ENCODE measurements around the gene E2F1. TPM values are rescaled to one million over a fixed set of nuclear protein-coding genes. Genes with fewer than 3 reads are reported as not detected.

The E2F1 gene
- total and polyA plus RNA-seq, 7 experiments from 2014 or later: 0.46 to 61.6 (median 1.5) TPM; not detected in 1

GRCh38 chr20:33629979-33630378 lies 56.2 kb downstream of the E2F1 start:
- ChIA-PET CTCF (interaction anchor here (1.1 kb wide), 1 partner anchor 38 kb away, joined by 3 read pairs; no protein-coding TSS in a partner anchor), POLR2A (no interaction called here)
- no peaks in the 10 kb centered on the region for H3K27me3 Mint-ChIP-seq
- peaks cover 7 to 61% (median 41%) of the 10 kb centered on the region in 5 donors for H3K36me3 Mint-ChIP-seq
- intact Hi-C loops (cut with micrococcal nuclease): no loop called here
- Histone ChIP-seq H3K36me3 (ENCODE audit: control insufficient read depth in 2 of 3, insufficient read depth in 3 of 3, low read length in 3 of 3) (peaks cover 8 to 78% (median 10%) of the 10 kb centered on the region in 3 experiments), H3K4me1 (ENCODE audit: control insufficient read depth in 2 of 2, insufficient read depth in 2 of 2, low read length in 2 of 2) (peaks cover 0 to 13% of the 10 kb centered on the region in 2 donors), H3K27ac (ENCODE audit: low read depth, low read length) (no peak overlapping the region), H3K9me3 (ENCODE audit: control insufficient read depth in 2 of 3, low read length in 3 of 3) (no peaks in the 10 kb centered on the region), H3K4me3 (ENCODE audit: low read length) (no peak overlapping the region), H3K27me3 (ENCODE audit: control insufficient read depth in 2 of 2, insufficient read depth in 2 of 2, low read length in 2 of 2) (no peaks in the 10 kb centered on the region)
- peaks cover 0 to 2% (median 0%) of the 10 kb centered on the region in 11 donors for H3K9me3 Mint-ChIP-seq
- no peak overlapping the region for H3K4me3 Mint-ChIP-seq
- H3K4me1 Mint-ChIP-seq: peaks cover 0 to 10% (median 7%) of the 10 kb centered on the region in 7 donors
- H3K27ac Mint-ChIP-seq: peak overlapping the region in 1 of 9 donors; percentile 25
- ATAC-seq (no peak), DNase-seq (no peak)

- no peak overlapping the region for H3K4me3 ChIP-seq (ENCODE audit: low read length)
- POLR2A ChIA-PET: no interaction called here
- H3K27me3 ChIP-seq (ENCODE audit: control insufficient read depth in 2 of 2, insufficient read depth in 2 of 2, low read length in 2 of 2): no peaks in the 10 kb centered on the region
- peaks cover 8 to 76% (median 10%) of the 10 kb centered on the region in 3 experiments for H3K36me3 ChIP-seq (ENCODE audit: control insufficient read depth in 2 of 3, insufficient read depth in 3 of 3, low read length in 3 of 3)
- Mint-ChIP-seq H3K27me3 (no peaks in the 10 kb centered on the region), H3K9me3 (peaks cover 0 to 2% (median 0%) of the 10 kb centered on the region in 11 donors), H3K4me3 (no peak overlapping the region), H3K4me1 (peaks cover 3 to 14% (median 10%) of the 10 kb centered on the region in 7 donors), H3K36me3 (peaks cover 7 to 65% (median 44%) of the 10 kb centered on the region in 5 donors), H3K27ac (peak overlapping the region in 3 of 9 donors; percentile 14 to 36 (median 25))
- peaks cover 3 to 18% of the 10 kb centered on the region in 2 donors for H3K4me1 ChIP-seq (ENCODE audit: control insufficient read depth in 2 of 2, insufficient read depth in 2 of 2, low read length in 2 of 2)
- no peaks in the 10 kb centered on the region for H3K9me3 ChIP-seq (ENCODE audit: control insufficient read depth in 2 of 3, low read length in 3 of 3)
- intact Hi-C loops (cut with micrococcal nuclease): no loop called here
- DNase-seq (no peak), ATAC-seq (no peak)
- no peak overlapping the region for H3K27ac ChIP-seq (ENCODE audit: low read depth, low read length)
- CTCF ChIA-PET: interaction anchor here (1.1 kb wide), 1 partner anchor 39 kb away, joined by 3 read pairs; no protein-coding TSS in a partner anchor
Measured at GRCh38 chr20:33629533-33629932, 56.7 kb downstream of the E2F1 start.

GRCh38 chr20:33627577-33628216 lies 58.5 kb downstream of the E2F1 start:
- Mint-ChIP-seq H3K27me3 (no peaks in the 10 kb centered on the region), H3K4me3 (no peak overlapping the region), H3K4me1 (peaks cover 7 to 18% (median 13%) of the 10 kb centered on the region in 7 donors), H3K9me3 (peaks cover 0 to 2% (median 0%) of the 10 kb centered on the region in 11 donors), H3K27ac (no peak overlapping the region), H3K36me3 (peaks cover 7 to 76% (median 44%) of the 10 kb centered on the region in 5 donors)
- DNase-seq: no peak
- Histone ChIP-seq H3K27me3 (ENCODE audit: control insufficient read depth in 2 of 2, insufficient read depth in 2 of 2, low read length in 2 of 2) (no peaks in the 10 kb centered on the region), H3K4me3 (ENCODE audit: low read length) (no peak overlapping the region), H3K36me3 (ENCODE audit: control insufficient read depth in 2 of 3, insufficient read depth in 3 of 3, low read length in 3 of 3) (peaks cover 8 to 79% (median 14%) of the 10 kb centered on the region in 3 experiments), H3K27ac (ENCODE audit: low read depth, low read length) (no peak overlapping the region), H3K9me3 (ENCODE audit: control insufficient read depth in 2 of 3, low read length in 3 of 3) (no peaks in the 10 kb centered on the region), H3K4me1 (ENCODE audit: control insufficient read depth in 2 of 2, insufficient read depth in 2 of 2, low read length in 2 of 2) (peaks cover 7 to 26% of the 10 kb centered on the region in 2 donors)
- POLR2A ChIA-PET: interaction anchor here (0.7 kb wide), 1 partner anchor 838 kb away, joined by 3 read pairs; no protein-coding TSS in a partner anchor
- ATAC-seq: no peak
- intact Hi-C loops (cut with micrococcal nuclease): no loop called here
- CTCF ChIA-PET: no interaction called here

- no peak overlapping the region for H3K4me3 Mint-ChIP-seq
- Histone ChIP-seq H3K4me1 (ENCODE audit: control insufficient read depth in 2 of 2, insufficient read depth in 2 of 2, low read length in 2 of 2) (peaks cover 7 to 26% of the 10 kb centered on the region in 2 donors), H3K27ac (ENCODE audit: low read depth, low read length) (no peak overlapping the region), H3K27me3 (ENCODE audit: control insufficient read depth in 2 of 2, insufficient read depth in 2 of 2, low read length in 2 of 2) (no peaks in the 10 kb centered on the region), H3K4me3 (ENCODE audit: low read length) (no peak overlapping the region), H3K36me3 (ENCODE audit: control insufficient read depth in 2 of 3, insufficient read depth in 3 of 3, low read length in 3 of 3) (peaks cover 8 to 73% (median 14%) of the 10 kb centered on the region in 3 experiments), H3K9me3 (ENCODE audit: control insufficient read depth in 2 of 3, low read length in 3 of 3) (no peaks in the 10 kb centered on the region)
- no peaks in the 10 kb centered on the region for H3K27me3 Mint-ChIP-seq
- H3K36me3 Mint-ChIP-seq: peaks cover 7 to 75% (median 44%) of the 10 kb centered on the region in 5 donors
- no peak for ATAC-seq
- H3K9me3 Mint-ChIP-seq: peaks cover 0 to 2% (median 0%) of the 10 kb centered on the region in 11 donors
- no peak overlapping the region for H3K27ac Mint-ChIP-seq
- CTCF ChIA-PET: no interaction called here
- intact Hi-C loops (cut with micrococcal nuclease): no loop called here
- POLR2A ChIA-PET: no interaction called here
- H3K4me1 Mint-ChIP-seq: peaks cover 7 to 20% (median 13%) of the 10 kb centered on the region in 7 donors
- DNase-seq: no peak
Measured at GRCh38 chr20:33626190-33626589, 60.0 kb downstream of the E2F1 start.

Other genes starting within 250 kb of the E2F1 start
- gene SNTA1, start 242.6 kb downstream of the E2F1 start, total RNA-seq: 1 to 10 TPM; 2.0 to 3.2 (median 2.9) TPM
- gene SNTA1, start 242.6 kb downstream of the E2F1 start, polyA plus RNA-seq: 1 to 10 TPM; 4.3 to 7.2 TPM
- gene CBFA2T2, start 196.3 kb downstream of the E2F1 start, total RNA-seq: 10 to 100 TPM; 24.6 to 37.8 (median 27.2) TPM
- gene CBFA2T2, start 196.3 kb downstream of the E2F1 start, polyA plus RNA-seq: 10 to 100 TPM; 13.5 to 21.6 TPM
- gene C20orf144, start 24.1 kb downstream of the E2F1 start, total RNA-seq: under 1 TPM in 4 of 5 experiments, not detected in 1; 0.17 to 0.79 (median 0.30) TPM
- under 1 TPM in 1 of 2 donors, not detected in 1; 0.20 TPM for gene C20orf144, start 24.1 kb downstream of the E2F1 start, polyA plus RNA-seq
- gene ACTL10, start 19.4 kb downstream of the E2F1 start, total RNA-seq: 1 to 10 TPM in 4 of 5 experiments, under 1 TPM in 1; 0.66 to 4.9 (median 3.2) TPM
- 1 to 10 TPM; 2.0 to 4.4 TPM for gene ACTL10, start 19.4 kb downstream of the E2F1 start, polyA plus RNA-seq
- 10 to 100 TPM; 10.8 to 46.8 (median 16.3) TPM for gene NECAB3, start 12.0 kb downstream of the E2F1 start, total RNA-seq
- gene NECAB3, start 12.0 kb downstream of the E2F1 start, polyA plus RNA-seq: 1 to 10 TPM; 2.3 to 2.7 TPM
- gene PXMP4, start 33.9 kb upstream of the E2F1 start, total RNA-seq: 10 to 100 TPM in 3 of 5 experiments, 1 to 10 TPM in 2; 4.5 to 14.3 (median 10.1) TPM
- 10 to 100 TPM in 1 of 2 donors, 1 to 10 TPM in 1; 9.1 to 18.7 TPM for gene PXMP4, start 33.9 kb upstream of the E2F1 start, polyA plus RNA-seq
- 1 to 10 TPM; 3.5 to 6.1 (median 5.5) TPM for gene ZNF341, start 45.6 kb upstream of the E2F1 start, total RNA-seq
- 1 to 10 TPM; 1.5 to 3.4 TPM for gene ZNF341, start 45.6 kb upstream of the E2F1 start, polyA plus RNA-seq
- gene CHMP4B, start 125.0 kb upstream of the E2F1 start, total RNA-seq: 10 to 100 TPM; 47.5 to 80.8 (median 54.4) TPM
- gene CHMP4B, start 125.0 kb upstream of the E2F1 start, polyA plus RNA-seq: 1 to 10 TPM; 4.9 to 5.2 TPM